HCT116 (cell line): ENCODE results near the gene SLC7A11. TPM values are rescaled to one million over a fixed set of nuclear protein-coding genes. Genes with fewer than 3 reads are reported as not detected.

Experiments used
- ATAC-seq: fragments of 200-7000 bp; cut with Tn5 transposase; 2 replicates; pipeline ENCODE4 v1.9.1; 2020; ENCODE audit warnings: mild to moderate bottlenecking, moderate library complexity
- BruUV-seq: library from RNA; stranded (reverse); fragments of 400-500 nt; replicated peaks from 2 replicates; lab custom pipeline; 2021; lab: Mats Ljungman, UMichigan
- CTCF ChIA-PET: fragments of 300-600 bp; sonication (Branson Sonifier 250); formaldehyde crosslinking; loops from one replicate; lab custom pipeline; 2021; ENCODE audit warnings: antibody characterized with exemption; lab: Charles Lee
- POLR2A ChIA-PET: fragments of 300-600, 350-600 bp; sonication (Branson Sonifier 250); formaldehyde crosslinking; loops from one replicate; lab custom pipeline; 2021; ENCODE audit warnings: antibody characterized with exemption; lab: Charles Lee
- RAD21 ChIA-PET, 2 experiments: fragments of 300-600 bp; sonication (Branson Sonifier 250); formaldehyde crosslinking; loops; one replicate each; lab custom pipeline; 2023; ENCODE audit warnings: low total read pairs in 2 of 2; ENCODE audit not compliant: uncharacterized antibody in 2 of 2, unreplicated experiment in 2 of 2, low non-redundant PET in 1 of 2; lab: Charles Lee
- DNase-seq: peaks from one replicate; pipeline ENCODE4 v3.0.0-alpha.2; 2010; ENCODE audit warnings: low read depth, low spot score
- H2AFZ ChIP-seq: fragments of 200-600 bp; shearing (Covaris generic), sonication (generic); 2 replicates; pipeline ENCODE4 v1.6.1; 2017; ENCODE audit warnings: low read depth, mixed run types, mixed read lengths, antibody characterized with exemption, low read length; ENCODE audit not compliant: poor library complexity, severe bottlenecking
- H3K27ac ChIP-seq: 2 replicates; pipeline ENCODE4 v1.5.1; 2012; ENCODE audit warnings: low read depth, low read length
- H3K27me3 ChIP-seq: fragments of 200-600 bp; sonication (generic); 2 replicates; pipeline ENCODE4 v1.6.1; 2016; ENCODE audit warnings: mixed run types, low read length, mixed read lengths; ENCODE audit not compliant: insufficient read depth
- H3K36me3 ChIP-seq, 2 experiments: fragments of 200-500 bp in 1 of 2; fragments of 200-600 bp in 1 of 2; sonication (Bioruptor generic) in 1 of 2; sonication (generic) in 1 of 2; 2 replicates each; pipeline versions ENCODE4 v1.5.1 to v1.6.1; 2014 to 2016; ENCODE audit warnings: low read length in 2 of 2, inconsistent platforms in 1 of 2, mixed read lengths in 1 of 2, mixed run types in 1 of 2; ENCODE audit not compliant: insufficient read depth in 2 of 2, control insufficient read depth in 1 of 2
- H3K4me1 ChIP-seq, 2 experiments: fragments of 200-600 bp in 1 of 2; sonication (generic) in 1 of 2; 2 replicates each; pipeline versions ENCODE4 v1.5.1 to v1.6.1; 2012 to 2017; ENCODE audit warnings: low read length in 2 of 2, inconsistent platforms in 1 of 2, mild to moderate bottlenecking in 1 of 2, mixed read lengths in 1 of 2, mixed run types in 1 of 2, moderate library complexity in 1 of 2; ENCODE audit not compliant: insufficient read depth in 2 of 2, control insufficient read depth in 1 of 2
- H3K4me2 ChIP-seq: fragments of 200-600 bp; sonication (generic); 2 replicates; pipeline ENCODE4 v1.6.1; 2017; ENCODE audit warnings: mixed run types, low read length, mixed read lengths
- H3K4me3 ChIP-seq, 2 experiments: fragments of 200-600 bp in 1 of 2; sonication (generic) in 1 of 2; replicated peaks in 1 of 2; 2 replicates each; pipeline ENCODE4 v1.5.1; 2011 to 2016; ENCODE audit warnings: low read length in 2 of 2, control low read depth in 1 of 2, low read depth in 1 of 2, mild to moderate bottlenecking in 1 of 2, mixed read lengths in 1 of 2, mixed run types in 1 of 2
- H3K79me2 ChIP-seq: fragments of 200-600 bp; sonication (generic); 2 replicates; pipeline ENCODE4 v1.6.1; 2017; ENCODE audit warnings: mild to moderate bottlenecking, mixed run types, low read length, moderate library complexity, mixed read lengths; ENCODE audit not compliant: insufficient read depth
- H3K9ac ChIP-seq: fragments of 200-600 bp; sonication (generic); 2 replicates; pipeline ENCODE4 v1.6.1; 2016; ENCODE audit warnings: low read length, mixed read lengths
- H3K9me2 ChIP-seq: fragments of 200-600 bp; sonication (generic), shearing (Covaris generic); 2 replicates; pipeline ENCODE4 v1.6.1; 2017; ENCODE audit warnings: mixed run types, mild to moderate bottlenecking, moderate library complexity; ENCODE audit not compliant: insufficient read depth
- H3K9me3 ChIP-seq, 2 experiments: fragments of 200-500 bp in 1 of 2; fragments of 200-600 bp in 1 of 2; sonication (Bioruptor generic) in 1 of 2; sonication (generic) in 1 of 2; 2 replicates each; pipeline ENCODE4 v1.6.1; 2014 to 2017; ENCODE audit warnings: low read length in 2 of 2, mixed read lengths in 2 of 2, inconsistent platforms in 1 of 2, low read depth in 1 of 2, mild to moderate bottlenecking in 1 of 2, mixed run types in 1 of 2, moderate library complexity in 1 of 2; ENCODE audit not compliant: control insufficient read depth in 1 of 2, insufficient read depth in 1 of 2
- H4K20me1 ChIP-seq: fragments of 200-600 bp; sonication (generic), shearing (Covaris generic); 2 replicates; pipeline ENCODE4 v1.6.1; 2017; ENCODE audit warnings: mixed run types, mild to moderate bottlenecking, moderate library complexity; ENCODE audit not compliant: insufficient read depth
- CBX3 ChIP-seq: IDR thresholded peaks from 2 replicates; pipeline ENCODE4 v1.6.1; 2012; ENCODE audit warnings: low read depth
- FOSL1 ChIP-seq: IDR thresholded peaks from 2 replicates; pipeline ENCODE4 v1.6.1; 2012; ENCODE audit warnings: low read depth
- JUND ChIP-seq: IDR thresholded peaks from 2 replicates; pipeline ENCODE4 v1.6.1; 2012
- POLR2A ChIP-seq: IDR thresholded peaks from 2 replicates; pipeline ENCODE4 v1.7.0; 2011; ENCODE audit warnings: borderline replicate concordance; ENCODE audit not compliant: insufficient read depth, insufficient read length; ENCODE audit errors: extremely low read depth
- SIN3A ChIP-seq: IDR thresholded peaks from 2 replicates; pipeline ENCODE4 v1.6.1; 2012; ENCODE audit warnings: low read depth
- SP1 ChIP-seq: IDR thresholded peaks from 2 replicates; pipeline ENCODE4 v1.6.1; 2012; ENCODE audit warnings: low read depth
- ZFX ChIP-seq: fragments of 450-650 bp; IDR thresholded peaks from 2 replicates; pipeline ENCODE4 v1.6.1; 2017
- intact Hi-C: fragments of 100-400 bp; cut with micrococcal nuclease; formaldehyde crosslinking; loops from 2 replicates; pipeline ENCODE4 v1.10.0; 2022
- total RNA-seq: library from RNA; stranded (reverse); gene quantifications from one replicate; pipeline ENCODE4 v1.2.1, GENCODE V29; 2021; ENCODE audit not compliant: unreplicated experiment

SLC7A11 gene
- total RNA-seq, 1 experiment from 2014 or later, result 45.8 TPM

GRCh38 chr4:138204507-138204906 is 37.6 kb downstream of the SLC7A11 start:
- no TSS peak for BruUV-seq
- no peaks in the 10 kb centered on the region for H3K9me3 ChIP-seq
- no peak overlapping the region for H3K9ac ChIP-seq
- H3K27ac ChIP-seq, result no peak overlapping the region
- H2AFZ ChIP-seq, result no peak overlapping the region
- no peak for TF ChIP-seq POLR2A
- TF ChIP-seq, all 23 proteins: peak for 0
- intact Hi-C loops, result no loop called here
- ChIA-PET POLR2A (no interaction called here), RAD21 (no interaction called here), CTCF (no interaction called here)
- DNase-seq (no peak), ATAC-seq (no peak)
- Histone ChIP-seq H3K79me2 (no peaks in the 10 kb centered on the region), H3K27me3 (no peaks in the 10 kb centered on the region), H3K4me2 (no peak overlapping the region), H3K9me2 (no peaks in the 10 kb centered on the region), H3K4me3 (no peak overlapping the region), H3K4me1 (peaks cover 4 to 26% of the 10 kb centered on the region in 2 experiments; a peak in 3 of 4 replicates), H3K36me3 (no peaks in the 10 kb centered on the region), H4K20me1 (no peaks in the 10 kb centered on the region)

GRCh38 chr4:138202686-138203085 is 39.5 kb downstream of the SLC7A11 start:
- Histone ChIP-seq H2AFZ (no peak overlapping the region), H3K36me3 (no peaks in the 10 kb centered on the region), H4K20me1 (no peaks in the 10 kb centered on the region)
- 0 out of 2 replicates have a peak, but pooled peaks have one; percentile 11 for TF ChIP-seq SIN3A
- no peak for TF ChIP-seq ZFX
- peak; percentile 73; the same call in 1 of the 2 replicates for TF ChIP-seq CBX3
- TF ChIP-seq SP1, result peak; percentile 45
- TF ChIP-seq JUND, result peak; percentile 65
- peak; percentile 72 for TF ChIP-seq FOSL1
- TF ChIP-seq, all 23 proteins: peak for 5
- Histone ChIP-seq H3K4me1 (peaks cover 11 to 37% of the 10 kb centered on the region in 2 experiments; a peak in 3 of 4 replicates), H3K27me3 (no peaks in the 10 kb centered on the region), H3K9me3 (no peaks in the 10 kb centered on the region), H3K27ac (no peak overlapping the region), H3K79me2 (no peaks in the 10 kb centered on the region), H3K4me3 (no peak overlapping the region), H3K9ac (no peak overlapping the region), H3K4me2 (peak overlapping the region; percentile 27), H3K9me2 (no peaks in the 10 kb centered on the region)
- BruUV-seq, result no TSS peak
- ATAC-seq (peak; percentile 73), DNase-seq (no peak)
- RAD21 ChIA-PET, result no interaction called here
- POLR2A ChIA-PET, result no interaction called here
- intact Hi-C loops, result no loop called here
- CTCF ChIA-PET, result no interaction called here
